GM18517 (cell line): ENCODE results near the gene BCAS3.
"Not testable (repeated sequence)": the region's sequence is repeated elsewhere in the genome, so short reads cannot be mapped to it uniquely, and the experiment has no call there.

ENCODE experiments used
- ATAC-seq: cut with Tn5 transposase; IDR thresholded peaks from one replicate; pipeline ENCODE4 v1.9.1; 2021; ENCODE audit warnings: mild to moderate bottlenecking, moderate library complexity; ENCODE audit not compliant: unreplicated experiment

BCAS3 gene

GRCh38 chr17:60989379-60989778, 311.7 kb downstream of the BCAS3 start:
- no peak for ATAC-seq

- ATAC-seq = no peak
These were observed 312.2 kb downstream of the BCAS3 start for GRCh38 chr17:60989846-60990245.

- no peak for ATAC-seq
These were observed 315.8 kb downstream of the BCAS3 start for GRCh38 chr17:60993497-60993896.

- ATAC-seq = no peak
These were observed 318.0 kb downstream of the BCAS3 start for GRCh38 chr17:60995680-60996079.

- ATAC-seq = no peak
These were observed 323.3 kb downstream of the BCAS3 start for GRCh38 chr17:61000911-61001310.

GRCh38 chr17:61002316-61002736, 324.7 kb downstream of the BCAS3 start:
- ATAC-seq = no peak

- ATAC-seq = no peak
These were observed 327.7 kb downstream of the BCAS3 start for GRCh38 chr17:61005358-61005757.

GRCh38 chr17:61005958-61006357, 328.3 kb downstream of the BCAS3 start:
- ATAC-seq = not testable (repeated sequence)

- no peak for ATAC-seq
These were observed 330.3 kb downstream of the BCAS3 start for GRCh38 chr17:61007980-61008379.

GRCh38 chr17:61009663-61010062, 332.0 kb downstream of the BCAS3 start:
- no peak for ATAC-seq

- ATAC-seq = no peak
These were observed 333.1 kb downstream of the BCAS3 start for GRCh38 chr17:61010661-61011170.

GRCh38 chr17:61011251-61011650, 333.6 kb downstream of the BCAS3 start:
- ATAC-seq = no peak

GRCh38 chr17:61015966-61016365, 338.3 kb downstream of the BCAS3 start:
- no peak for ATAC-seq

- no peak for ATAC-seq
These were observed 339.8 kb downstream of the BCAS3 start for GRCh38 chr17:61017317-61018006.

- ATAC-seq = no peak
These were observed 341.3 kb downstream of the BCAS3 start for GRCh38 chr17:61018938-61019337.

- no peak for ATAC-seq
These were observed 346.3 kb downstream of the BCAS3 start for GRCh38 chr17:61023996-61024395.

GRCh38 chr17:61026818-61027217, 349.2 kb downstream of the BCAS3 start:
- no peak for ATAC-seq

GRCh38 chr17:61029181-61029580, 351.5 kb downstream of the BCAS3 start:
- ATAC-seq = no peak

GRCh38 chr17:61040666-61041065, 363.0 kb downstream of the BCAS3 start:
- ATAC-seq = no peak

- not testable (repeated sequence) for ATAC-seq
These were observed 364.7 kb downstream of the BCAS3 start for GRCh38 chr17:61042348-61042747.

- ATAC-seq = no peak
These were observed 369.9 kb downstream of the BCAS3 start for GRCh38 chr17:61047515-61047914.

- ATAC-seq = no peak
These were observed 370.9 kb downstream of the BCAS3 start for GRCh38 chr17:61048376-61049106.
